ENCODE measurements around the gene ARMH3.

The ARMH3 gene

DNA sequence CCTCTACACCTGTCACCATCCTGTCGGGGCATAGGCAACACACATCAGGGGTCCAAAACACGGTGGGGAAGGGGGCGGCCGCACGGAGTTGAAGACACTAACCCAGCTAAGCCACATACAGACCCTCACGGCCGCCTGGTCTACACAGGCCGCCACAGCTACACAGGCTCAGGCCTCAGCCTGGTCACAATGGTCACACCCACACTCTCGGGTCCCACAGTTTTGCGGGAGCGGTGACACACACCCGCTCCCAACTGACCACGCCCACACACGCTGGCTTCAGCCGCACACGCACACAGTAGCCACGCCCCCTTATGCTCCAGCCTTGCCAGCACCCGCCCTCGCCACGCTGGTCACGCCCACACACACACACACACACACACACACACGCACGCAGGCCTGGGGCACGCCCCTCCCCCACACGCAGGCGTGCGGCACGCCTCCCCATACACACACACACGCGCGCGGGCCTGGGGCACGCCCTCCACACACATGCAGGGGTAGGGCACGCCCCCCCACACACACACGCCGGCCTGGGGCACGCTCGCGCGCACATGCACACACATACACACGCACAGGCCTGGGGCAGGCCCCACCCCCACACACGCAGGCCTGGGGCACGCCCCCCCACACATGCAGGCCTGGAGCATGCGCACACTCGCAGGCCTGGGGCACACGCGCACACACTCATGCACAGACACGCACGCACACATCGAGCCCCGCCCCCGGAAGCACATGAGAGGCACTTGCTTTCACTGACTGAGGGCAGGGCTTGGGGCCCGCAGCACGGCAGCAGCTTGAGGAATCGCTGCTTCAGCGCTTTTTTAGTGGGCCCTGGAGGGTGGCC, 225.4 kb downstream of the ARMH3 start:
- DNase-seq (ENCODE audit: low read depth) = peak; percentile 86

DNA sequence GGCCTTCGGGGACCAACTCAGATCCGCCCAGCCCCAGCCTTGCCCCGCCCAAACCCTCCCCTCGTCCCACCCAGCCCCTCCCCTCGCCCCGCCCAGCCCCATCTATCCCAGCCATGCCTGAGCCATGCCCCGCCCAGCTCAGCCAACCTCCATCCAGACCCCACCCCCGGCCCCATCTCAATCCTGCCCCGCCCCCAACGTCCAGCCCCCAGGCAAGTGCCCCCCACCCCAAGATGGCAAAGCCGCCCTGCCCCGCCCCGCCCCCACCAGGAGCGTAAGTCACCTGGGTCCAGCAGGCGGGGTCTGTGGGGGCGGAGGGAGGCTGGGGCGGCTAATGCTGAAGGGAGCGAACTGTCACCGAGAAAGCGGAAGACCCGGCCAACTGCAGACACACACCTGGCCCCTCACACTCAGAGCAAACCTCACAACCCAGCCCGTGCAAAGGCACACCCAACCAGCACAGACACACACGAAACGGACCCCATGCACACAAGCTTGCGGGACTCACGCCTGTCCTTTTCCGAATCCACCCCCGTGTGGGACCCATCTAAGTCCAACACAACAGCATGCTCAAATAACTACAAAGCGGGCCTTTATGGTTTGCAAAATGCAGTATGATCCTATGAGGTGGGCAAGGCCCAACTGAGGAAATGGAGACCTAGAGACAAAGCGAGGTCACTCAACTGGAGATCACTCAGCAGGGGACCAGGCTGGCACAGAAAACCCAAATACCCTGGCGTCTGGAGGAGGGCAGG, 226.2 kb downstream of the ARMH3 start:
- DNase-seq (ENCODE audit: low read depth) = peak; percentile 50

DNA sequence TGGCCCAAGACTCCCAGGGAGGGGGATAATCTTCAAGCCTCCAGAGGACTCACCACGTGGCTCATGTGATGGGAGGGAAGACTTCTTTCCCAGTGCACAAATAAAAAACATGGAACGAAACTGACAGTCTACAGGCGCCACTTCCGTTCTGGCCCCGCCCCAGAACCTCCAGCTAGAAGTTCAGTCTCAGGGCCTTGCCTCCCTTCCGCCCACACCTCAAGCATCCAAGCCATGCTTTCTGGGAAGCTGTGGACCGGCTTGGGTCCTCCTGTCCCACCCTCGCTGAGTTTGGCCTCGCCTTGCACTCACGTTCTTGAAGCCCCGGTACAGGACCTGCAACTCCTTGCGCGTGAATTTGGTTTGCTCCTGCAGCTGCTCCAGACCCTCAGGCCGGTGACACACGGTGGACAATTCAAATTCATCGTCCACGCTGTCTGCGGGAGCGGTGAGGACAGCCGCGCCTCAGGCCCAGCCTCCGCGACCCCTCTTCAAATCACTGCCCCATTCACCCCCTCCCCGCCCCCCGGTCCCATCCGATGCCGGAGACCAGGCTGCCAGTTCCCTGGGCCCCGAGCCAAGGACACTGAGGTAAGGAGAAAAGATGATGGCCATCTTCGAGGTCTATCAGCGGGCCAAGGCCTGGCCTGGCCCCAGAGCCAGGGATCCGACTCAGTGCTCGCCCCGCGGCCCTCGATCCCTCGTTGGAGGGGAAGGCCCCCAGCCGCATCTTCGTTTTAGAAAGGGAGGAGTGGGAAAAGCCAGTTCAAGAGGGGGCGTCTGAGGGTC, 227.0 kb downstream of the ARMH3 start:
- DNase-seq (ENCODE audit: low read depth) = no peak

DNA sequence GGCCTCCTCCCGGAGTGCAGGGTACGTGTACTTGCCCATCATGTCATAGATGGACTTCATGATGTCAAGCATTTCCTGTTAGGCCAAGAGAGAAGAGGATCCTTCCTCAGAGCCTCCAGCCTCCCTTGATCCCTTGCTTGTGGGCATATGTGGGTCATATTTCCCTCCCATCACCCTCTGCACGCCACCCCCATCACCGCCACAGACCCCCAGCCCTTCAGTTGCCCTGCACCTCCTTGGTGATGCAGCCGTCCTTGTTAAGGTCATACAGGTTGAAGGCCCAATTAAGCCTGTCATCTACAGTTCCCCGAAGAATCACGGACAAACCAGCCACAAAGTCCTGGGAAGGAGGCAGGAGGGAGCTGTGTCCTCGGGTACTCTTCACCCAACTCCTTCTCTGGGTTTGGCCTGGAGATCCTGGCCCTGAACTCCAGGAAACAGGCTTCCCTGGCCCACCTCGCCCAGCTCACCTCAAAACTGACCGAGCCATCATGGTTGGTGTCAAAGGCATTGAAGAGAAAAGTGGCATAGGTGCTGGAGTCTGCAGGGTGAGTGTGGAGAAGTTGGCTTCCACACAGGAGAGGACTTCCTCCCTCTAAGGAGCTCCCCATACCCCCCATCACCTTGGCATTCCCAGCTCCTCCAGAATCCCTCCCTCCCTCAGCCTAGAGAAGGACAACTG, 227.9 kb downstream of the ARMH3 start:
- no peak for DNase-seq (ENCODE audit: low read depth)

DNA sequence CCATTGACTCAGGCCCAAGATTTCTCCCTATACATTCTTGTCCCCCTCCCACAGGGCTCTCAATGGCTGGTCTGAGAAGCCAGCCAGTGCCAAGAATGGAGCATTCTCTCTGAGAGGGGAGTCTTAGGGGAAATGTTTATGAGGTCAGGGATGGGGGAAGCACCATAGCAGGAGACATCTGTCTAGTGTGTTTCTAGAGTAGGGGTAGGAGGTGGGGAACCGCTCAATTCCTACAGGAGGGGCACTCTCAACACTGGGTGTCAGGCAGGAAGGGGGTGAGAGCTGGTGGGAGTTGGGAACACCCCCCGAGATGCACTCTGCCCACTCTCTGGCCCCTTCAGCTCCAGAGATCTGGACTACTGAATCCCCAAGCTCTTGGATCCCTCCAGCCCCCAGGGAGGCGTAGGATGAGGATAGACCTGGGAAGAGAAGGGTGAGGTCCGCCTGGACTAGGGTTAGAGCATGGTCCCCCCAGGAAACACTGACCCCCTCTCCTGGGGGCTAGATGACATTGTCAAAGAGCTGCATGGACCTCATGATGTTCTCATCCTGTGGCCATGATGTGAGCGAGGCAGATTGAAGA, 229.0 kb downstream of the ARMH3 start:
- no peak for DNase-seq (ENCODE audit: low read depth)

DNA sequence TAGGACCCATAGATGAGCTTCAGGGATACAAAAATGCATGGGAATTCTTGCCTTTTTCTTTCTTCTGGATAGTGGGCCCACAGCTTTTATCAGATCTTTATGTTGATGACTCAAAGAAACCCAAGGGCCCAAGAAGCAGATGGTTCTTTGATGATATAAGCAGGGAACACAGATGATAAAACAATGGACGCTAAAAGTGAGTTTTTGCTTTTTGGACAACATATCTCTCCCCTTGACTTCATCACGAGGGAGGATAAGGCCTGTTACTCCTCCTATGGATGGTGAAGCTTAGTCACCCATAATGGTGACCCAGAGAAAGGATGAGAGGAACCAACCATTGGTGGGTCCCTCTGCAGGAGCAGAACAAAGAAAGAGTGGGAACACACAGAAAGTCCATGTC, 231.2 kb downstream of the ARMH3 start:
- no peak for DNase-seq (ENCODE audit: low read depth)

DNA sequence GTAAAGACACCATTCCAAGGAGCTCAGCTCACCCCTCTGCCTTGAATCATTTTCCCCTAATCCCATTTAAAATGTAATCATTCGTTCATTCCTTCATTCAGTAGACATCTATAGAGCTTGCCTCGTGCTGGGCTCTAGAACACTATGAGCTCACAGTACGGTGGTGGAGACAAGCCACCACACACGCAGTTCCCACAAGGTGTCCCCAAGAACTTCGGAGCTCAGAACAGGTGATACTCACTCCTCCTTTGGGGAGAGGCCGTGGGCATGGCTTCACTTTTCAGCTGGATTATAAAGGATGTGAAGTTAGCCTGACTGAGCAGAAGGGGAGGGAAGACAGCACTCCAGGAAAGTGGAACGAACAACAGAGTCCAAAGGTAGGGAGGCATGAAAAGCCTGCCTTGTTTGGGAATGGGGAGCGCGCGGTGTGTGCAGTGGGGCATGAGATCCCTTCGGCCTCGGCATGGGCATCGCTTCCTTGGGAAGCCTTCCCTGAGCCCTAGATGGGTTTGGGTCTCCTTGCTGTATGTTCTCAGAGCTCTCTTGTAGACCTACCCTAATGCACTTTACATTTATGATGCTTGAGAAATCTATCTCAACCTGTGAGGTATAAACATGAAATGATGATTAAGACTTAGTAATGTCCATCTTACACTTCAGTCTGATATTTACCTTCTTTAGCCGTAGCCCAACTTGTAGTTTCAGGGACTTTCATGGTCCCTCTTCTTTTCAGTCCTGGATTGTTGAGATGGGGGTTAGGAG, 236.9 kb downstream of the ARMH3 start:
- no peak for DNase-seq (ENCODE audit: low read depth)

DNA sequence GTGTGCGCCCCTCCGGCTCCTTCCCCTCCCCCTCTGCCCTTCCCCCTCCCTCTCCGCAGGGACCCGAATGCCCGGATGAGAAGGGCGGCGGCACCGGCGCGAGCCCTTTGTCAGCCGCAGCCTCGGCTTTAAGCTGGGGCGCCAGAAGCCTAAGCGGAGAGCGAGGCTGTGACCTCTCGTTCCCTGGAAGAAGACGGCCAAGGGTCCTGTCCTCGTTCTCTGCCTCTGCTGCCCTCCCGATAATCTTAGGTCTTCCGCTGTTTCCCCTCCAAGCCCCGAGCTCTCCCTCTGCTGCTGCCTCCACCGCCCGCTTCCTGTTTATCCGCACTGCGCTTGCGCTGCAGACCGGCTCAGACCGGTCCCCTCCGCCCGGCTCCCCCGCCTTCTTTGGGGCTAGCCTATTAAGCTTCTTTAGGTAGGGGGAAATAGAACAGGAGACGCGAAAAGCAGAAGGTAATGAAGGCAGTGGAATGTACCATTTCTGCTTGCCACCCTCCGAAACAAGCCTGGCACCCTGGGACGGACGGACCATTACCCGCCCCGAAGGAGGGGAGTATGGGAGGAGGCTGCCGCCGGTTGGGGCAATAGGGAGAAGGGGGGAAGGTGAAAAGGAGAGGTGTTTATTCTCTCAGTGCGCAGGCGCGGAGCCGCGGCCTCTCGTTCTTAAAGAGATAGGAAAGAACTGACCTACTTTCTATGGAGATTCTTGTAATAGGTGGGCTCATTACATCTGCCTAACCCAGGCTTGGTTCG, 237.7 kb downstream of the ARMH3 start, which contains the start of gene OGA:
TSS of gene OGA (minus strand) at position 326 of the 753 bp plus-strand sequence. CDS start 422 bp downstream, outside the sequence.
- peak; percentile 95 for DNase-seq (ENCODE audit: low read depth)

DNA sequence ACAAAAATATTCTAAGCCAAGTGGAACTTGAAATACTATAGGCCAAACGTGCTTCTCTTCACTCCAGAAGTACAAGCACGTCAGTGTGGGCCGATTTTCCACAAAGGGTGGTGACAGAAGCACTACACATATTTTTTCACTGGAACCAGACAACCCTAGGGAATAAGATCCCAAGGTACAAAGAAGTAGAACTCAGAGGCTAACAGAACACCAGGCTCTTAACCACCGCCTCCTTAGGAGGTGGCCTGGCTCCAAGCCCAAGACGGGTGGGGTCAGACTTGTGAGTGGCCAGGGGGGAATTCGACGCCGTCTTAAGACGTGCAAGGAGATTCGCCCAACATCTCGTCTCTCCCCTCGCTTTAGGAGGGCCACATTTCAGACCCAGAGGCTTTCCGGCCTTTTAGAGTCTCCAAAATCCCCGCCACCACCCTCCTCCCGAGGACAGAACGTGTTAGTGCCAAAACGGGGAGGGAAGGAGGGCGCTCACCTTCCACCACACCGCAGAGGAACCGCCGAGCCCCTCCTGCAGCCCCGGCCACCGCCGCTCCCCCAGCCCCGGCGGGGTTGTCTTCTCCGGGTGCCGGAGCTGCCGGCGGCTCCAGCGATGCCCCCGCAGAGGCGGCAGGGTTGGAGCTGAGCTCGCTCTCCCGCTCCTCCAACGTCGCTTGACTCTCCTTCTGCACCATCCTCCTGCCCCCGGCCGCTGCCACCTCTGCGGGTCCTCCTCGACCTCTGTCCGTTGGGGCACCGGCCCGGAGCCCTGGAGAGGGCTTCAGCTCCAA, 238.4 kb downstream of the ARMH3 start:
- DNase-seq (ENCODE audit: low read depth) = no peak

DNA sequence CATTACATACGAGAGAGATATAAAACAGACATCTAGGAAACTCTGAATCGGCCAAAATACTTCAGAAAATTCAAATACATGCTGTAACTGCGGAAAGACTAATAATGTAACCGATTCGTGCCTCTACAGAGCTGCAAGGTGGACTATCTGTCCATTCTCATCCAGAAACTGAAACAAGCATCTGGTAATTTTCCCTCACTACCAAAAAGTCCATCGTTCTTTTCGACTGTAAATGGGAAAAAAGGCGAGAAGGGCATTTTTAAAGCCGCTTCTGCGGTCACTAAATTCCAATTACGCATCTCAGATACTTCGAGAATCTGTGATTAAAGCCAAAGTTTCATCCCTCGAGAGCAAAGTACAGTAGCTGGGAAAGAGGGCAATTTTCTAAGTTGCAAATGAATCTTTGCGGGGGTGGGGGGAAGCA, 239.0 kb downstream of the ARMH3 start:
- no peak for DNase-seq (ENCODE audit: low read depth)

DNA sequence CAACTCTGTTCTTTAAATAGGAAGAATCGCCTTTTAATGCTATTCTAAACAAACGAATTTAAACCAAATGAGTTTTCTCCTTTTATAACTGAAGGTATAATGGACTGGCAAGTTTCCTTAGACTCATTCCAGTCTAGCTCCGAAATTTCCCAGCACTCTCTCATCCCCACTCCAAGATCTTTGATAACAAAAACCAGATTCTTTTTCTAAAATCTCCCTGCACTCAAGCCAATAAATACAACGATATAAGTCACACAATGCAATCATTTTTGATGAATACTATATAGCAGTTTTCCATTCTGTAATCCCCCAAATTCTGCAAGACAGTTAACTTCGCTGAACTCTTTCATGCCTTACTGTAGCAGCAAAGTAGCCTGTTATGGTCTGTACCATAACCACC, 239.6 kb downstream of the ARMH3 start:
- DNase-seq (ENCODE audit: low read depth) = no peak

DNA sequence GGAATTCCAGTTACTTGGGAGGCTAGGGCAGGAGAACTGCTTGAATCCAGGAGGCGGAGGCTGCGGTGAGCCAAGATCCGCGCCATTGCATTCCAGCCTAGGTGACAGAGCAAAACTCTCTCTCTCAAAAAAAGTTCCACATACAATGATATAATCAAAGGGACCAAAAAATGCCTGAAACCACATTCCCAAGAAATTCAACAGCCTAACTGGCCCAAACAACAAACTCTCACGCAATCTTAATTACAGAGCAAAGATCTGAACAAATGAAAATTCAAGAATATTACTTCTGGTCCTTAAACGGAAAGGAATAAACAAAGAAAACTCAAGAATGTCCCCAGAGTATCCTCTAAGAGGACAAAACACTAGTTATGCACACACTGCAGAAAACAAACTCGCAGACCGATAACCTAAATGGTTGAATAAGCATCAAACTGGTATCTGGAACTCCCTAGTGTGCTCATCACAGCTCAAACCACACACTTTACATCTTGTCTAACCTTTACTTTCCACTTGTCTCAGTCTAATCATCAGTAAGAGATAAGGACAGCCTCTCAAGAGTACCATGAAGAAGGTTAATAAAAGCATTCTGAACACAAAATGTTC, 241.4 kb downstream of the ARMH3 start:
- no peak for DNase-seq (ENCODE audit: low read depth)

DNA sequence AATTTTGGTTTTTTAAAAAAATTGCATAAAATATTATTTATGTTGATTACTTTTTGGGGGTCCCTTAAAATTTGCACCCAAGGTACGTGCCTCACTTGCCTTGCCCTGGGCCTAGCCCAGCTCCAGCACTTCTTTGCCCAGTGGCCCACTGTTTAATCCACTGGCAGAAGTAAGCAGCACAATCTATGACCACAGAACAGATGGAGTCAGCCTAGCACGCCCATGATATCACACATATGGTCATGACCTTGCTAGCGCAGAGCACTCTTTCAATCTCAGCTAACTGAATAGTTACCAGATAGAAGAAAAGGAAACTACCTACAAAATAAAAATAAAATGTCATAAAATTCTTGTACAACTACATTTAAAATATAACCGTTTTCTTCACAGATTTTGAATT, 243.4 kb downstream of the ARMH3 start:
- no peak for DNase-seq (ENCODE audit: low read depth)

DNA sequence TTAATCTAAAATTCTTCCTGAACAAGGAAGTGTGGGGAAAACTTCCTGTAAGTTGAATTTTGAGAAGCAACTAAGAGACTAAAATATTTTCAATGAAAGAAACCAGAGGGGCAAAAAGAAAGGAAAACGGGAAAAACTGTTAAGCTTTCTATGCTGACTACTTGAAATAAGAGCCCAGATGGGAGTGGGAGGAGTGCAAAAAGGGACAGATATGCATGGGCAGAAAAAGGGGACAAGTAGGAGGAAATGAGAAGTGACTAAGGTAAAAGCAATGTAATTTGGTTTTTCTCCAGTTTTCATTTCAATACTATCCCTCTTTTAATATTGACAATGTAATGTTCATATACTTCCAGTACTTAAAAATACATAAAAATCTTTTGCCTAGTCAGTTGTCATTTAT, 248.8 kb downstream of the ARMH3 start:
- no peak for DNase-seq (ENCODE audit: low read depth)

DNA sequence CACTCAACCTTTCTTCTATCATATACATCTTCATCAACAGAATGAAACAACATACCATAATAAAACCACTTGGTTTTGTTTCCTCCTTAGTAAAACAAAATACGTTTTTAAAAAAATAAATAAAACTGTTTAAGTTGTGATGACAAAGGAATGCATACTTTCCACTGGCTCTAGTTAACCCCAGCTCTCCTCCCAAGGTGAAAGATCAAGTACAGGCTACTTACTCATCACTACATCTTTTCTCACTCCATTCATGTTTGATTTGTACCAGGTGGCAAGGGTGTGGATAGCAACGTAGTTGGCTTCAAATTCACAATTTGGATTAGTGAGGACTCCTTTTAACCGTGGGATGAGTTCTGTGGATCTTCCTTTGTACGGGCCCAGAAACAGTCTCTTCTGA, 252.5 kb downstream of the ARMH3 start:
- no peak for DNase-seq (ENCODE audit: low read depth)

DNA sequence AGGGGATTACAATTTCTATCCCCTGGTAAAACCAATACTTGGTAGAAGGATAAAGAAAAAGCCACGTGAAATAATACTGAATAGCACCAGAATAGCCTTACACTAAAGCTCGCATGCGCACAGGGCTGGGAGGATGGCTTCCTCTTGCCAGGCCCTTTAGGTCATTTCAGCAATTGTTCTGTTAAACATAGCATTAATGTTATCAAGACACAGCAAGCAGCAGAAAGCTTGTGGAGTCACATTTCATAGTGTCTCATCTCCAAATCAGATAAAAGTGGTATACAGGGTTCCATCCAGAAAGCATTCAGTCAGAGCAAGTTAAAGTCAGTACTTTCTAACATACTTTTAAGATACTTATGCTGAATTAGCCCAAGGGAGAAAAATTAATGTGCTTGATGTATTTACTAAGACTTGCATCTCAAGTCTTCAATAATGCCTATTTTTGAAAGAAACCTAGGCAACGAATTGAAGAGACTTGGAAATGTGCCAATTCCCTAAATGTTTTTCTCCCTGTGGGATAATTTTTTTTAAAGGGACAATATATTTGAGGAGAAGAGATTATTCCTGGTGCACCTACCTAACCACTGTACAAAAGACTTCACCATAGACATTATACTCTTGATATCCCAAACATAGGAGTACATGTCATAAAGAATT, 258.4 kb downstream of the ARMH3 start:
- no peak for DNase-seq (ENCODE audit: low read depth)

All from activated T-cell treated with anti-CD3 and anti-CD28 coated beads for 48 hours (primary cell).